HEK293T (cell line): Measurements from ENCODE around the gene EPHA2.
"Not testable (repeated sequence)": the region's sequence is repeated elsewhere in the genome, so short reads cannot be mapped to it uniquely, and the experiment has no call there.

Source experiments
- CTCF ChIA-PET: fragments of 350-600 bp; formaldehyde crosslinking; extraction: SDS; loops from one replicate; lab custom pipeline; 2021; ENCODE audit warnings: antibody characterized with exemption, inconsistent platforms; lab: Yijun Ruan, JAX
- POLR2A ChIA-PET: fragments of 350-600 bp; formaldehyde crosslinking; extraction: SDS; loops from one replicate; lab custom pipeline; 2020; ENCODE audit warnings: antibody characterized with exemption, inconsistent platforms; lab: Yijun Ruan, JAX
- DNase-seq: peaks from one replicate; pipeline ENCODE4 v3.0.0; 2012; ENCODE audit warnings: mixed read lengths; ENCODE audit errors: extremely low spot score
- ARNT ChIP-seq: fragments of 450-650 bp; IDR thresholded peaks from 2 replicates; pipeline ENCODE4 v1.6.1; 2017; ENCODE audit warnings: mild to moderate bottlenecking
- BHLHE40 ChIP-seq: fragments of 450-650 bp; IDR thresholded peaks from 2 replicates; pipeline ENCODE4 v1.6.1; 2016; ENCODE audit warnings: mild to moderate bottlenecking, moderate library complexity, borderline replicate concordance
- CTBP1 ChIP-seq: fragments of 450-650 bp; IDR thresholded peaks from 2 replicates; pipeline ENCODE4 v1.6.1; 2016; ENCODE audit warnings: borderline replicate concordance
- ELF4 ChIP-seq: fragments of 450-650 bp; IDR thresholded peaks from 2 replicates; pipeline ENCODE4 v1.6.1; 2017; ENCODE audit warnings: antibody characterized with exemption
- FOXA1 ChIP-seq: fragments of 450-650 bp; IDR thresholded peaks from 2 replicates; pipeline ENCODE4 v1.6.1; 2016; ENCODE audit warnings: mild to moderate bottlenecking
- FOXK2 ChIP-seq: fragments of 450-650 bp; IDR thresholded peaks from 2 replicates; pipeline ENCODE4 v1.6.1; 2016; ENCODE audit warnings: mild to moderate bottlenecking
- FOXM1 ChIP-seq: fragments of 450-650 bp; IDR thresholded peaks from 2 replicates; pipeline ENCODE4 v1.6.1; 2017; ENCODE audit warnings: mild to moderate bottlenecking, borderline replicate concordance
- HDGF ChIP-seq: fragments of 450-650 bp; IDR thresholded peaks from 2 replicates; pipeline ENCODE4 v1.6.1; 2017; ENCODE audit warnings: antibody characterized with exemption, borderline replicate concordance
- L3MBTL2 ChIP-seq: fragments of 450-650 bp; conservative IDR thresholded peaks from 2 replicates; pipeline ENCODE4 v1.6.1; 2016; ENCODE audit warnings: mild to moderate bottlenecking
- LEF1 ChIP-seq: fragments of 450-650 bp; IDR thresholded peaks from 2 replicates; pipeline ENCODE4 v1.6.1; 2017; ENCODE audit warnings: mild to moderate bottlenecking, borderline replicate concordance
- NFRKB ChIP-seq: fragments of 450-650 bp; IDR thresholded peaks from 2 replicates; pipeline ENCODE4 v1.6.1; 2016; ENCODE audit warnings: mild to moderate bottlenecking, moderate library complexity
- SP1 ChIP-seq: fragments of 450-650 bp; IDR thresholded peaks from 2 replicates; pipeline ENCODE4 v1.6.1; 2017
- SUZ12 ChIP-seq: fragments of 450-650 bp; IDR thresholded peaks from 2 replicates; pipeline ENCODE4 v1.6.1; 2016; ENCODE audit warnings: mild to moderate bottlenecking
- TARDBP ChIP-seq: fragments of 450-650 bp; IDR thresholded peaks from 2 replicates; pipeline ENCODE4 v1.6.1; 2016
- ZNF384 ChIP-seq: fragments of 450-650 bp; IDR thresholded peaks from 2 replicates; pipeline ENCODE4 v1.6.1; 2016
- TF ChIP-seq, protein P1 (sequence below): fragments of 450-650 bp; IDR thresholded peaks from 2 replicates; pipeline ENCODE4 v1.6.1; 2016

Gene EPHA2

DNA sequence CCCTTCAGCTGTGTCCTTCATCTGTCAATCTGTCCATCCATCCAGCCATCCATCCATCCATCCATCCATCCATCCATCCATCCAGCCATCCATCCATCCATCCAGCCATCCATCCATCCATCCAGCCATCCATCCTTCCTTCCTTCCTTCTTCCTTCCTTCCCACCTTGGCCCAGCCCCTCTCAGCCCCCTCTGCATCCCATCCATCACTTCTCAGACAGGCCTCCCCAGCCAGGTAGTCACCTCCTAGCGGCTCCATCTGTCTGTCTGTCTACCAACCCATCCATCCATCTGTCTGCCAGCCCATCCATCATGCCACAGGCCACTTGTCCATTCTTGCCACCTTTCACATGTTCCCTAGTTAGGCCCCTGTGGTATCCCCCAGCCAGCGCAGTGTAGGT lies 10.2 kb upstream of the EPHA2 start:
- ChIA-PET CTCF (no interaction called here), POLR2A (no interaction called here)
- TF ChIP-seq ARNT = no peak
- TF ChIP-seq, protein P1, sequence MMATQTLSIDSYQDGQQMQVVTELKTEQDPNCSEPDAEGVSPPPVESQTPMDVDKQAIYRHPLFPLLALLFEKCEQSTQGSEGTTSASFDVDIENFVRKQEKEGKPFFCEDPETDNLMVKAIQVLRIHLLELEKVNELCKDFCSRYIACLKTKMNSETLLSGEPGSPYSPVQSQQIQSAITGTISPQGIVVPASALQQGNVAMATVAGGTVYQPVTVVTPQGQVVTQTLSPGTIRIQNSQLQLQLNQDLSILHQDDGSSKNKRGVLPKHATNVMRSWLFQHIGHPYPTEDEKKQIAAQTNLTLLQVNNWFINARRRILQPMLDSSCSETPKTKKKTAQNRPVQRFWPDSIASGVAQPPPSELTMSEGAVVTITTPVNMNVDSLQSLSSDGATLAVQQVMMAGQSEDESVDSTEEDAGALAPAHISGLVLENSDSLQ = peak; percentile 30; the same call in 1 of the 2 replicates
- no peak for DNase-seq

DNA sequence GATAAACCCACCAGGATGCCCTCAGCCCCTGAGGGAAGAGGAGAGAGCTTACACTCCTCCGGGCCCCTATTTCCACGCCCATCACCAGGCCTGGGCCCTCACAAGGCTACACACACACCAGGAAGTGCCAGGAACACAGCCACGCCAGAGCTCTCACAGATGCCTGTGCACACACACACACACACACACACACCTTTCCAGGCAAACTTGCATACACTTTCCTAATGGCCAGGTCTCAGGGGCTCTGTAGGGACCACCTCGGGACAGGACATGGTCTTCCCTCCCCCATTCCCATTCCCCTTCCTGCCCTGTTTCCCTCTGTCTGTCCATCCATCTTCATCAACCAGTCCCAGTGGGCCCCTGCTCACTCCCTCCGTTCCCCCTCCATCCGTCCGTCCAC lies 9.7 kb upstream of the EPHA2 start:
- no peak for TF ChIP-seq TARDBP
- no peak for TF ChIP-seq ELF4
- TF ChIP-seq SP1 = no peak
- no peak for TF ChIP-seq BHLHE40
- TF ChIP-seq FOXK2 = no peak
- TF ChIP-seq ARNT = no peak
- no peak for TF ChIP-seq NFRKB
- TF ChIP-seq FOXM1 = no peak
- TF ChIP-seq, protein P1 = no peak
- no peak for TF ChIP-seq CTBP1
- TF ChIP-seq FOXA1 = no peak
- no peak for TF ChIP-seq L3MBTL2
- TF ChIP-seq HDGF = no peak
- TF ChIP-seq ZNF384 = no peak
- TF ChIP-seq SUZ12 = no peak
- TF ChIP-seq LEF1 = no peak
- ChIA-PET POLR2A (no interaction called here), CTCF (no interaction called here)
- no peak for DNase-seq

DNA sequence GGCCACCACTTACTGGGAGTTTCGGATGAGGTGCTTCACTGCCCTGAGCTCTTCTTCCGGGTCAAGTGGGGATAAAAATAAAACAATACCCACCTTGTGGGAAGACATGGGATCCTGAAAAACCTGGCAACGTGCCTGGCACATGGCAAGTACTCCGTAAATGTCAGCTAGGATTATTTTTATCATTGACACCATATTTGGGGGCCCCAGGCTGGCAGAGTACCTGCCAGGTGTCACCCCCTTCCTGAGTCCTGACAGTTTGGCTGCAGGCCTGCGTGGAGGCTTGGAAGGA lies 9.2 kb upstream of the EPHA2 start:
- TF ChIP-seq FOXK2 (no peak), BHLHE40 (no peak), SUZ12 (no peak), CTBP1 (no peak), TARDBP (no peak), HDGF (no peak), ZNF384 (no peak), ELF4 (no peak)
- TF ChIP-seq, protein P1 = no peak
- CTCF ChIA-PET = no interaction called here
- POLR2A ChIA-PET = no interaction called here
- DNase-seq = no peak

DNA sequence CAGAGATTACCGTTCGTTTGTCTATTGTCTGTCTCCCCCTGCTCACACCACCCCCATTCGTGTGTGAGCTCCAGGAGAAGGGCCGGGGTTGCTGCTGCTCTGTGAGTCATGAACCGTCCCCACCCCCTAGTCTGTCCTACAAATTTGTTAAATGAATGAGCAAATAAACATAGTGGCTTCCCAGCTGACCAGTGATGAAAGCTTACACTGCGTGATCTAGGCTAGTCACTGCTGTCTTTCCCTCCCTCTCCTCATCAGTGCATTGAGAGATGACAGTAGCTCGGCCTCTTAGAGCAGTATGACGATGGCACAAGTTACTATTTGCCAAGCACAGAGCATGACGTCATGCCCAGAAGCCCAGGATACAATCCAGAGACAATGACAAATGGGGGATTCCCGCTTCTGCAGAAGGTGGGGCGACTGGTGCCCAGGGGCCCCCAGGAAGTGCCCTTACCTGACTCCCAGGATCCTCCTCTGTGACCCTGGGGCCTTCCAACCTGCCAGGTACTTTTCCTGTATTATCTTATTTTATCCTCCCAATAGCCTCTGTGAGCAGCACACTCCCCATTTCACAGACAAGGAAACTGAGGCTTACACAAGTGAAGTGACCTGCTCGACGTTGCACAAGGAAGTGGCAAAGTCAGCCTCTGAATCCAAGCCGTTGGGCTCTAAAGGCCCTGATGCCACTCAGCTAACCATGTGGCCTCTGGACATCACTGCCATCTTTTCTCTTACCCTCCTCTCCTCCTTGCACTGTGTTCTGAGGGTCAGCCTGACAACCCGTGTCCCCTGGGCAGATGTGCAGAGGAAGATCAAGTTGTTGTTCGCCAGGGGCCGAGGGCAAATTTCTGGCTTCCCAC lies 8.6 kb upstream of the EPHA2 start:
- ChIA-PET POLR2A (interaction anchor here (1.1 kb wide), 1 partner anchor 24 kb away, joined by 3 read pairs; no protein-coding TSS in a partner anchor), CTCF (interaction anchor here (0.5 to 1.0 kb wide), 3 partner anchors 9 to 739 kb away, joined by 3 to 5 read pairs (median 3); partner anchors contain the start of gene FAM131C)
- no peak for DNase-seq
- TF ChIP-seq SUZ12 (no peak), L3MBTL2 (no peak), BHLHE40 (no peak), ELF4 (no peak), TARDBP (no peak), NFRKB (no peak), FOXK2 (no peak), CTBP1 (no peak), FOXM1 (no peak), ZNF384 (no peak), HDGF (no peak), ARNT (no peak), FOXA1 (no peak), LEF1 (no peak), SP1 (no peak)
- TF ChIP-seq, protein P1 = no peak

DNA sequence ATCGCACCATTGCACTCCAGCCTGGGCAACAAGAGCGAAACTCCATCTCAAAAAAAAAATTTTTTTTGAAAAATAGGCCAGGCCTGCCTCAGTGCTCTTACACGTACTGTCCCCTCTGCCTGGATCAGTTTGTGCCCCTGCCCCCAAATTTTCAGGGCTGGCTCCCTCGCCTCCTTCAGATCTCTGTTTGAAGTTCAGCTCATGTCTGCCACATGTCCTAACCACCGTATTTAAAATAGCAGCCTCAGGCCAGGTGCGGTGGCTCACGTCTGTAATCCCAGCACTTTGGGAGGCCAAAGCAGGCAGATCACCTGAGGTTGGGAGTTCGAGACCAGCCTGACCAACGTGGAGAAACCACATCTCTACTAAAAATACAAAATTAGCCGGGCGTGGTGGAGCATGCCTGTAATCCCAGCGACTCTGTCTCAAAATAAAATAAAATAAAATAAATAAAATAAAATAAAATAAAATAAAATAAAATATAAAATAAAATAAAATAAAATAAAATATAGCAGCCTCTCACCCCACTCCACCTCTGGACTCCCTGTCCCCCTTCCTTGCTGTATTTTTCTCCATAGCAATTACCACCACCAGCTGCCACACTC lies 7.8 kb upstream of the EPHA2 start:
- POLR2A ChIA-PET = interaction anchor here (1.1 kb wide), 1 partner anchor 24 kb away, joined by 3 read pairs; no protein-coding TSS in a partner anchor
- CTCF ChIA-PET = interaction anchor here (1.0 kb wide), 2 partner anchors 9 to 91 kb away, joined by 3 to 5 read pairs; partner anchors contain the start of gene FAM131C
- not testable (repeated sequence) for DNase-seq

DNA sequence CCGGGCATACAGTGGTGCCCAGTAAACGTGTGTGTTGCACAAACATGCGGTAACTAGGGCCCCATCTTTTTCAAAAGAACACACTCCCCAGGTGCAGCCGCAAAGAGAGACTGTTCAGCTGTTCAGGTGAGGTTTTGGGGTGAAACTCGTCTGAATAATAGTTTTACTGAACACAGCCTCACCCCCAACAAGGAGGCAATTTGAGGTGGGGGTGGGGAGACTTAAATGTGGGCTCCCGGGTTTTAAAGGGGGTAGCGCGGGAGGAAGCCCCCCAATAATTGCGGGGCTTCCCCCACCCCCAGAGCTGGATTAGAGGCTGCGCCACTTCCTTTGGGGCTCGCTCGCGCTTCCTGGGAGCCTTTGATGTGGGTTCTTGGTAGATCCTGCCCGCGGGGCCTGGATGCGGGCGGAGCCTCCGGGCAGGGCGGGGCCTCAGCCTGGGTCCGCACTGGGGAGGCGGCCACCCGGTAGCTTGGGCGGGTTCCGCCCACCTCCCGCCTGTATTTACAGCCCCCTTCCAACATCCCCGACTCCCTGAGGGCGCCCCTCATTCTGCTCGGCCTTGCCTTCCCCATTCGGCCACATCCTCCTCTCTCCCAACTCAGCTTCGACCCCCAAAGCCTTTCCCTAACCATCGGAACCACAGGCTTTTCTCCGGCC lies 6.4 kb upstream of the EPHA2 start:
- POLR2A ChIA-PET = no interaction called here
- CTCF ChIA-PET = no interaction called here
- DNase-seq = no peak
- no peak for TF ChIP-seq ELF4
- no peak for TF ChIP-seq HDGF
- TF ChIP-seq FOXM1 = no peak
- TF ChIP-seq SUZ12 = no peak
- TF ChIP-seq FOXK2 = no peak
- TF ChIP-seq CTBP1 = no peak
